Vagina (tissue), 2 donors: ENCODE results near the gene IQSEC1.

Experiments
- CTCF ChIP-seq, 3 experiments: fragments of 450-650 bp in 2 of 3; fragments of 200-600 bp in 1 of 3; sonication (generic) in 1 of 3; IDR thresholded peaks; one replicate each; pipeline ENCODE4 v1.5.1; 2017 to 2019; ENCODE audit warnings: antibody characterized with exemption in 3 of 3, mild to moderate bottlenecking in 2 of 3, moderate library complexity in 2 of 3
- POLR2A ChIP-seq, 2 donors: fragments of 450-650 bp; IDR thresholded peaks; one replicate each; pipeline ENCODE4 v1.6.1; 2017; ENCODE audit warnings: antibody characterized with exemption in 2 of 2, mild to moderate bottlenecking in 2 of 2, moderate library complexity in 2 of 2
- POLR2AphosphoS5 ChIP-seq, 2 donors: sonication (generic); formaldehyde crosslinking; IDR thresholded peaks; one replicate each; pipeline ENCODE4 v1.9.0; 2017; ENCODE audit warnings: antibody characterized with exemption in 2 of 2, mild to moderate bottlenecking in 2 of 2, low read depth in 1 of 2; ENCODE audit not compliant: insufficient read depth in 1 of 2

- no peak for TF ChIP-seq CTCF (IDR thresholded peaks at IDR 0.05)
- no peak for TF ChIP-seq POLR2A (IDR thresholded peaks at IDR 0.05)
- TF ChIP-seq POLR2AphosphoS5 (IDR thresholded peaks at IDR 0.05; ENCODE audit: insufficient read depth in 1 of 2, low read depth in 1 of 2): no peak
Measured at GRCh38 chr3:12946251-12946648, 127.0 kb downstream of the IQSEC1 start.
